Head of caudate nucleus (tissue), 42 donors: ENCODE measurements around the gene FOXL1.
"Not testable (repeated sequence)": the region's sequence is repeated elsewhere in the genome, so short reads cannot be mapped to it uniquely, and the experiment has no call there.

Experiments
- DNase-seq, 42 donors: peaks; one replicate each; pipeline versions ENCODE4 v3.0.0 to v3.0.0-alpha.2; 2020 to 2021; ENCODE audit warnings: mixed read lengths in 7 of 42
- intact Hi-C: fragments of 100-400 bp; cut with DNase I; formaldehyde crosslinking; loops from one replicate; pipeline ENCODE4 v1.15.0; 2022

FOXL1 gene

GRCh38 chr16:86575754-86576557, 2.4 kb upstream of the FOXL1 start:
- intact Hi-C loops = no loop called here
- DNase-seq = peak in 8 of 42 donors; percentile 10 to 57 (median 20)

DNA sequence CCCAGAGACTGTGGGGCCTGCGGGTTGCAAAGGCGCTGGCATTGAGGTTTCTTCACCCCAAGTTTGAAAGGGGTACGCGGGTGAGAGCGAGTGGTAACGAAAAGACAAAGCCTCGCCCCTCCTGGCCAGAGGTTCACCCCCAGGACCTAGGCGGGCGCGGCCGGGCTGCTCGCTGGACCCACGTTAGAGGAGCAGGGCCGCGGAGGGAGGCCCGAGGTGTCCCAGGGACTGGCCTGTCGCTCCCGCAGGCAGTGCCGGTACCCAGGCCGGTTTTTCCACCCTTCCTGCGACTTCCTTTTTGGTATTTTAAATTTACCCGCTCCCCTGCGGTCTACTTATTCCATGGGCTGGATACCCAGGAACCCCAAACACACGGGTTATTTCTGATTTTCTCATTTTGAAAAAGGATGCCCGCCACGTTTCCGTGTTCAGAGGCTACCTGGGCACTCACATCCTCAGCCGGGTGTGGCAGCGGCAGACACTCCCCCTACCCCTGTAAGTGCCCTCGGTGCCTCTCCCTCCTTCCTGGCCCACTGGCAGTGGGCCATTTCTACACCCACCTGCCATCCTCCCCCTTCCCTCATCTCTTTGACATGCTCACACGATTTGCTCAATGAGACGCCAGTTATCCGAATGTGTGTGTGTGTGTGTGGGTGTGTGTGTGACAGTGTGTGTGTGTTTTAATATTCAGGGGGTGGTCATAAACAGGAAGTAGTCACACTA, 1.6 kb upstream of the FOXL1 start:
- intact Hi-C loops = no loop called here
- DNase-seq = no peak

DNA sequence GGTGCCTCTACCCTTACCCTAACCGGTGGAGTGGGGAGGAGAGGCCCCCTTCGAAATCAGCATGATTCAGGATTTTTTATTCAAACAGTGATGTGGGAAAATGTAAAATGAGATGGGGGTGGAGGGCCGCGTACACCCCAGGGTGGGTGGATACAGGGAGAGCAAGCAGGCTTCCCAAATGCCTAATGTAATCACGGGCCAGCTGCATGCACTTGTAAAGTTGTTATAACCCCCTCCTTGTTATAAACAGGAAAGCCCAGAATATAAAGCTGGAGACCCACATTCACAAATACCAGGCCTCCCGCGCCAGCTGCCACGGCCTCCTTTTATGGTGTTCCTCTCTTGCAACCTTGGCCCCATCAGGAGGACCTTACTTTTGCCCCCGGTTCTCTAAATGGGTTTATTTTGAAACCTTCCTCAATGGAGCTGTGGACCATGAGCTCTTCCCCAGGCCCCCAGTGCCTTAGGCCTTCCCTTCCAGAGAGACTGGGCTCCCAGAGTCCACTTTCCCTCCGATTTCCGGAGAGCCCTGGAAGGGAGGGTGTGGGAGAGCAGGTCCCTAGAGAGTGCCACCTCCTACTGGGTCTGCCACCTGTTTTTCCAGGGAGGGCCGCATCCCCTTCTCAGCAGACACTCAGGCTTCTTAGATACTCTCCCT, 906 bp upstream of the FOXL1 start:
- DNase-seq = no peak
- intact Hi-C loops = no loop called here

DNA sequence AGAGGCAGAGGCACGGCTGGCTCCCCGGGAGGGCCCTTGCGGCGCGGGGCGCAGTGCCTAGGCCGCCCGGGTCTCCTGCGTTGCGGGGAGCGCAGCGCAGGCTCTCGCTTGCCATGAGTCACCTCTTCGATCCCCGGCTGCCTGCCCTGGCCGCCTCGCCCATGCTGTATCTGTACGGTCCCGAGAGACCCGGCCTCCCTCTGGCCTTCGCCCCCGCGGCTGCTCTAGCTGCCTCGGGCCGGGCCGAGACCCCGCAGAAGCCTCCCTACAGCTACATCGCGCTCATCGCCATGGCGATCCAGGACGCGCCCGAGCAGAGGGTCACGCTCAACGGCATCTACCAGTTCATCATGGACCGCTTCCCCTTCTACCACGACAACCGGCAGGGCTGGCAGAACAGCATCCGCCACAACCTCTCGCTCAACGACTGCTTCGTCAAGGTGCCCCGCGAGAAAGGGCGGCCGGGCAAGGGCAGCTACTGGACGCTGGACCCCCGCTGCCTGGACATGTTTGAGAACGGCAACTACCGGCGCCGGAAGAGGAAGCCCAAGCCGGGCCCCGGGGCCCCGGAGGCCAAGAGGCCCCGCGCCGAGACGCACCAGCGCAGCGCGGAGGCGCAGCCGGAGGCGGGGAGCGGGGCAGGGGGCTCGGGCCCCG, 390 bp downstream of the FOXL1 start:
- DNase-seq = no peak
- intact Hi-C loops = no loop called here

- intact Hi-C loops = no loop called here
- DNase-seq = no peak
Observed at GRCh38 chr16:86579268-86580062, 1.1 kb downstream of the FOXL1 start.

GRCh38 chr16:86580063-86580790, 1.9 kb downstream of the FOXL1 start:
- intact Hi-C loops = no loop called here

DNA sequence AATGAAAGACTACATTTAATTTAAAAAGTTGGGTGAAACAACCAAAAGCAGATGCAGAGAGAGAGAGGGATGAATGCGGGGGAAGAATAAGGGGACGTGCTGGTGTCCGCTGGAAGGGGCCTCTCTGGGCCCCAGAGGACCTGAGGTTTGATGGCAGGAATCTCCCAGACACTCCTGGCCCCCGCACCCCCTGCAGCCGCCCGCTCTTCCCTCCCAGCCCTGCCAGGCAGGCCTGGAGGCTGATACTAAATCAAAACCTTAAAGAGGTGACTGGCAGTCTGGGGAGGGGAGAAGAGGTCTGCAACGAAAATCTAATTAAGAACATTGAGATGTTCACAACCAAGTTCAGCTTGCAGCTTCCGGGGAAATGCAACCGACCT, 2.4 kb downstream of the FOXL1 start:
- no peak for DNase-seq
- intact Hi-C loops = no loop called here

More at GRCh38 chr16:86580063-86580790, 1.9 kb downstream of the FOXL1 start:
- DNase-seq = no peak

GRCh38 chr16:86581458-86581857, 3.1 kb downstream of the FOXL1 start:
- intact Hi-C loops = no loop called here
- no peak for DNase-seq

GRCh38 chr16:86584071-86584685, 5.8 kb downstream of the FOXL1 start:
- intact Hi-C loops = no loop called here
- no peak for DNase-seq

DNA sequence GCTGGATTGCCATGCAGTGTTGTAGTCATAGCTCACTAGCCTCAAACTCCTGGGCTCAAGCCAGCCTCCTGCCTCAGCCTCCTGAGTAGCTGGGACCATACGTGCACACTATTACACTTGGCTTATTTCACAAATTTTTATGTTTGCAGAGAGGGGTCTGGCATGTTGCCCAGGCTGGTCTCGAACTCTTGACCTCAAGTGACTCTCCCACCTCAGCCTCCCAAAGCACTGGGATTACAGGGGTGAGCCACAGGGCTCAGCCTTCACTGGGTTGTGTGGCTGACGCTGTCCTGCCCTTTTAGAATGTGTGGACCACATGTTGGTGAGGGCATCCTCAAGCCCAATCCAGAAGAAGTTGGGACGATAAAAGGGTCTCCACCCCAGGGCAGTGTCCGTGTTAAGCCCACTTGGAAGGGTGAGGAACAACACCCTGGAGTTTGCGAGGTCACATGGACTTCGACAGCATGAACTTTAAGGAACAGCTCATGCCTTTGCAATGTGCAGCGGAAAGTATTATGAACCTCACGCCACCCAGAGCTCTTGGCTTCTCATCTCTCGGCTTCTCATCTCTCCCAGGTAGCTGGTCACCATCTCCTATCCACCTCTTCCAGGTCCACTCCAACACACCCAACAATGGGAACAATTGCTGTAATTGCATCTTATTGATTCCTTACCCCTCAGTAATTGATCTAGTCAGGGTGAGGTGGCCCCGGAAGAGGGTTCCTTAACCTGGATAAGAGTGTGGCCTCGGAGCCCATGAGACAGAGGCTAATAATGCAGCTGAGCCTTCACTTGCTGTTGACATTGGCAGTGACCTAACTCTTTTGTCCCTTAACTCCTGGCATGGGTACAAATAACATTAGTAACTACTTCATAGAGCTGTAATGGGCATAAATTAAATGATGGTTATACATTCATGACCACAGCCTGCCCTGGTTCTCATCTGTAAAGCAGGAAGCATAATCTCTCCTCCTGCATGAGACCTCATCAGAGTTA, 6.7 kb downstream of the FOXL1 start:
- intact Hi-C loops = no loop called here
- DNase-seq = no peak

DNA sequence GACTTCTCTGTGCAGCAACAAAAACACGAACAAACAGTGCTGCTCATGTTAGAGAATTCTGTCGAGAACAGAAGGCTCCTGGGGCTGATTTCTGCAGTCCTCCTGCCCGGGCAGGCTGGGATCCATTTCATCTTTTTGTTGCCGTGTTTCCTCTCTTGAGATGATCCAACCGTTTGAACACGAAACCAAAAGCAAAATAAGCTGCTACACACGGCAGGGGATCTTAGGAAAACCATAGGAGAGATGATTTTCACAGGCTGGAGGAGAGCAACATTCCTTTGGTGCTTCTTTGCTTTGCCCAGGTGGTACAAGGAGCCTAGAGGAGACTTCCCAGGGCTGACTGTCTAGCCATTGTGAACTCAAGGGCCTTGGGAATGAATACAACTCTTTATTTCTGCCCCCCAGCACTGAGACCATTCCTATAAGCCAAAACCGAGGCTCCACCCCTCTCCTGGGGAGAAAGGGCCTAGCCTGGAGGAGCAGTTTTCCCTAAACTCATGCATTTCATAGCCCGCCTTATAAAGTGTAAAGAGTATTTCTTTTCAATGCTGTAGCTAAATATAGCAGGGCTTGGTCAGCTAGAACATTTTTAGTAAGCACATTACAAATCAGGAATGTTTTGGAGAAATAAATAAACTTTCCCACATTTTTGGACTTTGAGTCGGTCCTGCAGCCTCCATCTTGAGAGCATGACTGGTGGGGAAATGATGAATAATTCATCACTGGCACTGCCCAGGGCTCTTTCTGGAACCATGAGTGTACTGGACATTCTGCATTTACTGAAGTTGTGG, 7.7 kb downstream of the FOXL1 start:
- no peak for DNase-seq
- intact Hi-C loops = no loop called here

DNA sequence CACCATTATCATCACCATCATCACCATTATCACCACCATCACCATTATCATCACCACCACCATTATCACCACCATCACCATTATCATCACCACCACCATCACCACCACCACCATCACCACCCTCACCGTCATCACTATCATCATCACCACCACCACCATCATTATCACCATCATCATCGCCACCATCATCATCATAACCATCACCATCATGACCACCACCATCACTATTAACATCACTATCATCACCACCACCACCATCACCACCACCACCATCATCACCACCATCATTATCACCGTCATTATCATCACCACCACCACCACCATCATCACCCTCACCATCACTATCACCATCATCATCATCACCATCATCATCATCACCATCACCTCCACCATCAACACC, 9.1 kb downstream of the FOXL1 start:
- DNase-seq = no peak
- intact Hi-C loops = no loop called here

DNA sequence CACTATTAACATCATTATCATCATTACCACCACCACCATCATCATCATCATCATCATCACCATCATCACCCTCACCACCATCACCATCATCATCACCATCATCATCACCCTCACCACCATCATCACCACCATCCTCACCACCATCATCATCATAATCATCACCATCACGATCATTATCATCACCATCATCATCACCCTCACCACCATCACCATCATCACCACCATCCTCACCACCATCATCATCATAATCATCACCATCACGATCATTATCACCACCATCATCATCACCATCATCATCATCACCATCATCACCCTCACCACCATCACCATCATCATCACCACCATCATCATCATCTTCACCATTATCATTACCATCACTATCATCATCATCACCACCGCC, 9.6 kb downstream of the FOXL1 start:
- DNase-seq, intact Hi-C loops: not testable (repeated sequence)

GRCh38 chr16:86590501-86591144, 12.3 kb downstream of the FOXL1 start:
- no peak for DNase-seq
- intact Hi-C loops = no loop called here

GRCh38 chr16:86591270-86591669, 12.9 kb downstream of the FOXL1 start:
- no peak for DNase-seq

More at GRCh38 chr16:86591270-86591669, 12.9 kb downstream of the FOXL1 start:
- intact Hi-C loops = no loop called here
